ENCODE data around the gene TROAP. TPM values are rescaled to one million over a fixed set of nuclear protein-coding genes. Genes with fewer than 3 reads are reported as not detected.
A peak's percentile ranks its signal among the peaks of the same experiment; 100 is the strongest.

TROAP gene
- total RNA-seq, 3 donors from 2014 or later (not counting 1 experiment from before 2014, with no cell fraction given): 0.58 to 3.0 (median 2.2) TPM

- peak overlapping the region; percentile 90 for H3K4me3 Mint-ChIP-seq
- Histone ChIP-seq H3K4me3 (ENCODE audit: low read length) (peak overlapping the region; percentile 3), H3K27ac (ENCODE audit: low read length) (no peak overlapping the region), H3K9me3 (ENCODE audit: control insufficient read depth, insufficient read depth, low read length) (no peaks in the 10 kb centered on the region), H3K4me1 (ENCODE audit: control insufficient read depth, insufficient read depth, low read length) (peaks cover 63% of the 10 kb centered on the region), H3K27me3 (ENCODE audit: control insufficient read depth, insufficient read depth, low read length) (peaks cover 66% of the 10 kb centered on the region), H3K36me3 (ENCODE audit: control insufficient read depth, insufficient read depth, low read length) (no peaks in the 10 kb centered on the region)
- DNase-seq (no peak), ATAC-seq (no peak)
- intact Hi-C loops (cut with micrococcal nuclease): no loop called here
- H3K27ac Mint-ChIP-seq: peak overlapping the region in 1 of 2 donors; percentile 59
- H3K36me3 Mint-ChIP-seq: no peaks in the 10 kb centered on the region
- peaks cover 25 to 57% of the 10 kb centered on the region in 2 donors for H3K27me3 Mint-ChIP-seq (ENCODE audit: low read depth in 2 of 2)
- no peak for TF ChIP-seq CTCF (IDR thresholded peaks at IDR 0.05)
- 2% methylated on average over 61 of the region's 61 CpGs for WGBS (ENCODE audit: insufficient coverage)
- H3K4me1 Mint-ChIP-seq: peaks cover 22 to 41% of the 10 kb centered on the region in 2 donors
- no peaks in the 10 kb centered on the region for H3K9me3 Mint-ChIP-seq
Measured at GRCh38 chr12:49345825-49346658, 23.0 kb downstream of the TROAP start.

DNA sequence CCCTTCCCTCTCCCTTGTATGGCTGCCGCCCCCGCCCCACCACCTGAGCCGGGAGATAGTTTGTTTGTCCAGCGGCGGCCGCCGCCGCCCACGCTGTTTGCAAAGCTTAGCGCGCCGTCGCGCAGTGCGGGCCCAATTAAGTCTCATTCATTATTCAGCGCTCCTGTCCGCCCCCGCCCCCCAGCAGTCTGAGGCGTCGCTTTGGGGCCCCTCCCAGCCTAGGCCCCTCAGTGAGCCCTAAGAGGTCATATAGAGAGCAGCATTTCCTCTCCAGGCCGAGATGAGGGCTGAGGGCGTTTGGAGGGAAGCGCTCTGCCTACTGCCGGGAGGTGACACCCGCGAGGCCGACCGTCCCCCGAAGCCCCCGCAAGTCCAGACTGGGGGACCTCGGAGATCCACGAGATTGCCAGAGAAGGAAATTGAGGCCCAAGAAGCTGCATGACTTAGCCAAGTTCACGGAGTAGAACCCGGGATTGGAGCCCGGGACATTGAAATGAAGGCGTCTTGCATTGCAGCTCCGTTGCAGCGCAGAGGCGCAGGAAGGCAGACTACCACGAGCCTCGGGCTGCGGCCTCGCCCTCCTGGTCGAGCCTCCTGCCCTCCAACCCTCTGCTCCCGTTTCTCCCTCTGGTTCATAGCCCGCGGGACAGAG lies 23.7 kb downstream of the TROAP start, which contains the start of gene DNAJC22:
Gene DNAJC22 (plus strand): TSS at position 230 of the 652 bp plus-strand sequence. CDS start 1,985 bp downstream, outside the sequence.
- intact Hi-C loops (cut with micrococcal nuclease): no loop called here
- peak within 1 kb of the TSS; percentile 3 for H3K4me3 ChIP-seq (ENCODE audit: low read length)
- peaks cover 32 to 62% of the 10 kb centered on the region in 2 donors for H3K27me3 Mint-ChIP-seq (ENCODE audit: low read depth in 2 of 2)

DNA sequence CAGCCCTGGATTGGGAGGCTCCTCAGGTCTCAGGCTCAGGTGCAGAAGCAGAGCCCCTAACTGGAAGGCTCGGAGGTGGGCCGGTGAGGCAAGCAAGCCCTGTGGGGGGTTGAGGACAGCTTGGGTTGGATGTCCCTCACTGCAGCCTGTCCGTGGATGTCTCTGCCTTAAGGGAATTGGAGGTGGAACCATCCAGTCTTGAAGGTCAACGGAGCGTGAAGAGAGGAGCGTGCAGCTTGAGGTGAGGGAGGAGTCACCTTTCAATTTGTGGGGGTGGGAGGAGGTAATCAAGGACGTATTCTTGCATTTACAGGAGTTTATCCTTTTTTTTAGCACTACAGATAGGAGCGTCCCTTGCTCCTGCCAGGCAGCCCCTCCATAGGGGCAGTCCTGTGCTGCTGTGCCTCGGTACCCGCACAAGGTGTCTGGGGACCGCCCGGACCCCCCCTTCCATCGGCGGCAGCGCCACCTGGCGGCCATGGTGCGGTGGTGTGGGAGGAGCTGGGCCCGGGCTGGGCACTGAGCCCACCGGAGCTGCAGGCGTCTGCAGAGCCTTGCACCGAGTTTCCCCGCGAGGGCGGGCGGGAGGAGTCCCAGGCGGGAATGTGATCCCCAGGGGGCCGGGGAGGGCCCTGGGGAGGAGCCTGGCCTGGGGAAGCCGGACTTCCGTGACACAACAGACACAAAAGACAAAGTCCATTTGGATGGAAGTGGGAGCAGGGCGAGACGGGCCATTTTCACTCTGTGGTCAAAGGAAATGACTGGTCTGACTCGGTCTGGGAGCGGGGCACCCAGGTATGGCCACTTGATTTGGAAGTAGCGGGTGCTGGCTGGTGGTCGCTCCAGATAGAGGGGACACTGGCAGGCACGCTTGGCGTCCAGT lies 24.5 kb downstream of the TROAP start:
- no peaks in the 10 kb centered on the region for H3K9me3 Mint-ChIP-seq
- no peaks in the 10 kb centered on the region for H3K36me3 Mint-ChIP-seq
- no peak overlapping the region for H3K27ac Mint-ChIP-seq
- H3K27me3 Mint-ChIP-seq (ENCODE audit: low read depth in 2 of 2): peaks cover 38 to 64% of the 10 kb centered on the region in 2 donors
- Histone ChIP-seq H3K27me3 (ENCODE audit: control insufficient read depth, insufficient read depth, low read length) (peaks cover 62% of the 10 kb centered on the region), H3K4me3 (ENCODE audit: low read length) (peak overlapping the region; percentile 3), H3K27ac (ENCODE audit: low read length) (no peak overlapping the region), H3K4me1 (ENCODE audit: control insufficient read depth, insufficient read depth, low read length) (peaks cover 55% of the 10 kb centered on the region), H3K9me3 (ENCODE audit: control insufficient read depth, insufficient read depth, low read length) (no peaks in the 10 kb centered on the region), H3K36me3 (ENCODE audit: control insufficient read depth, insufficient read depth, low read length) (no peaks in the 10 kb centered on the region)
- WGBS (ENCODE audit: insufficient coverage): 16% methylated on average over 37 of the region's 37 CpGs
- peak overlapping the region; percentile 90 for H3K4me3 Mint-ChIP-seq
- DNase-seq (peak; percentile 77 to 83), ATAC-seq (peak; percentile 73 to 89 (median 85))
- peaks cover 22 to 39% of the 10 kb centered on the region in 2 donors for H3K4me1 Mint-ChIP-seq
- TF ChIP-seq CTCF (IDR thresholded peaks at IDR 0.05): peak; percentile 98
- intact Hi-C loops (cut with micrococcal nuclease): no loop called here

More for the DNA sequence above, 23.7 kb downstream of the TROAP start, which contains the start of gene DNAJC22:
- Histone ChIP-seq H3K4me1 (ENCODE audit: control insufficient read depth, insufficient read depth, low read length) (peaks cover 62% of the 10 kb centered on the region), H3K27me3 (ENCODE audit: control insufficient read depth, insufficient read depth, low read length) (peaks cover 66% of the 10 kb centered on the region), H3K27ac (ENCODE audit: low read length) (no peak within 1 kb of the TSS), H3K36me3 (ENCODE audit: control insufficient read depth, insufficient read depth, low read length) (no peaks in the 10 kb centered on the region), H3K9me3 (ENCODE audit: control insufficient read depth, insufficient read depth, low read length) (no peaks in the 10 kb centered on the region)
- Mint-ChIP-seq H3K36me3 (no peaks in the 10 kb centered on the region), H3K4me1 (peaks cover 22 to 41% of the 10 kb centered on the region in 2 donors), H3K9me3 (no peaks in the 10 kb centered on the region), H3K4me3 (peak within 1 kb of the TSS; percentile 90), H3K27ac (peak within 1 kb of the TSS in 1 of 2 donors; percentile 59)
- TF ChIP-seq CTCF (IDR thresholded peaks at IDR 0.05): no peak
- ATAC-seq: peak in 1 of 3 donors; percentile 20
- WGBS (ENCODE audit: insufficient coverage): under 1% methylated on average over 47 of the region's 47 CpGs
- DNase-seq: peak in 1 of 2 donors; percentile 58

Data from natural killer cell (primary cell).